Thyroid gland (tissue), 4 donors: ENCODE data around the gene RHBDD1.

ENCODE experiments used
- POLR2A ChIP-seq, 2 donors: fragments of 450-650 bp; IDR thresholded peaks; one replicate each; pipeline ENCODE4 v1.6.1; 2017; ENCODE audit warnings: antibody characterized with exemption in 2 of 2, mild to moderate bottlenecking in 2 of 2, moderate library complexity in 1 of 2
- TF ChIP-seq, protein P1 (sequence below), 6 experiments: fragments of 200-600 bp in 3 of 6; fragments of 450-650 bp in 3 of 6; sonication (generic) in 3 of 6; IDR thresholded peaks; one replicate each; pipeline ENCODE4 v1.5.1; 2016 to 2019; ENCODE audit warnings: antibody characterized with exemption in 6 of 6, mild to moderate bottlenecking in 2 of 6, inconsistent platforms in 1 of 6, moderate library complexity in 1 of 6

DNA sequence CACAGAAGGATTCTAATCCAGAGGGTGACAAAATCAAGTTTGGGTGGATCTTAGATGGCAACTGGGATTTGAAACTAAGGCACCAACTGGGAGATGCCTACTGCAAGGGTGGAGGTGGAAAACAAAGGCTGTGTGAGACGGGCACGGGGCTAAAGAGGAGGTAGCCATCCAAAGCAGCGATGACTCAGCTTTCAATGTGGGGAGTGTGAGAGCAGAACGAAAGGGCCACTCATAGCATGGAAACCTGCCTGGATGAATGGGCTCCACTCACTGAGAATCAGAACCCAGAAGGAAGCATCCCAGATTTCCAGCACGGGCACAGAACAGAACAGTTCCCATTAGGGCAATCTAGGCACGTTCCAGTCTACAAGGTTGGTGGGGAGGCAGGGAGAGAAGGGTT lies 168.6 kb downstream of the RHBDD1 start:
- TF ChIP-seq, protein P1, sequence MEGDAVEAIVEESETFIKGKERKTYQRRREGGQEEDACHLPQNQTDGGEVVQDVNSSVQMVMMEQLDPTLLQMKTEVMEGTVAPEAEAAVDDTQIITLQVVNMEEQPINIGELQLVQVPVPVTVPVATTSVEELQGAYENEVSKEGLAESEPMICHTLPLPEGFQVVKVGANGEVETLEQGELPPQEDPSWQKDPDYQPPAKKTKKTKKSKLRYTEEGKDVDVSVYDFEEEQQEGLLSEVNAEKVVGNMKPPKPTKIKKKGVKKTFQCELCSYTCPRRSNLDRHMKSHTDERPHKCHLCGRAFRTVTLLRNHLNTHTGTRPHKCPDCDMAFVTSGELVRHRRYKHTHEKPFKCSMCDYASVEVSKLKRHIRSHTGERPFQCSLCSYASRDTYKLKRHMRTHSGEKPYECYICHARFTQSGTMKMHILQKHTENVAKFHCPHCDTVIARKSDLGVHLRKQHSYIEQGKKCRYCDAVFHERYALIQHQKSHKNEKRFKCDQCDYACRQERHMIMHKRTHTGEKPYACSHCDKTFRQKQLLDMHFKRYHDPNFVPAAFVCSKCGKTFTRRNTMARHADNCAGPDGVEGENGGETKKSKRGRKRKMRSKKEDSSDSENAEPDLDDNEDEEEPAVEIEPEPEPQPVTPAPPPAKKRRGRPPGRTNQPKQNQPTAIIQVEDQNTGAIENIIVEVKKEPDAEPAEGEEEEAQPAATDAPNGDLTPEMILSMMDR (IDR thresholded peaks at IDR 0.05) = no peak
- TF ChIP-seq POLR2A (IDR thresholded peaks at IDR 0.05) = no peak
